KOPT-K1 (cell line): ENCODE results near the gene FRYL.

Source experiments
- H3K27ac ChIP-seq: fragments of 200-600 bp; sonication (generic); 2 replicates; pipeline ENCODE4 v1.5.1; 2016; ENCODE audit warnings: antibody characterized with exemption, mild to moderate bottlenecking, low read depth, low read length; ENCODE audit not compliant: poor library complexity, severe bottlenecking
- H3K36me3 ChIP-seq: fragments of 200-600 bp; sonication (generic); 2 replicates; pipeline ENCODE4 v1.5.1; 2017; ENCODE audit warnings: antibody characterized with exemption, mild to moderate bottlenecking, low read length, moderate library complexity; ENCODE audit not compliant: insufficient read depth
- H3K9me3 ChIP-seq: fragments of 200-600 bp; sonication (generic); 2 replicates; pipeline ENCODE4 v1.5.1; 2017; ENCODE audit warnings: antibody characterized with exemption, low read length, mild to moderate bottlenecking; ENCODE audit not compliant: insufficient read depth, poor library complexity, severe bottlenecking

Gene FRYL

GRCh38 chr4:48796191-48796926, 16.3 kb upstream of the FRYL start:
- Histone ChIP-seq H3K27ac (no peak overlapping the region), H3K36me3 (no peaks in the 10 kb centered on the region), H3K9me3 (no peaks in the 10 kb centered on the region)

GRCh38 chr4:48795108-48795507, 15.0 kb upstream of the FRYL start:
- Histone ChIP-seq H3K9me3 (no peaks in the 10 kb centered on the region), H3K36me3 (no peaks in the 10 kb centered on the region), H3K27ac (no peak overlapping the region)

GRCh38 chr4:48792348-48793006, 12.4 kb upstream of the FRYL start:
- no peaks in the 10 kb centered on the region for H3K36me3 ChIP-seq
- H3K9me3 ChIP-seq = no peaks in the 10 kb centered on the region
- H3K27ac ChIP-seq = no peak overlapping the region

- no peaks in the 10 kb centered on the region for H3K36me3 ChIP-seq
Observed at GRCh38 chr4:48791313-48791712, 11.2 kb upstream of the FRYL start.

GRCh38 chr4:48790561-48790960, 10.5 kb upstream of the FRYL start:
- no peaks in the 10 kb centered on the region for H3K36me3 ChIP-seq
- H3K27ac ChIP-seq = no peak overlapping the region
- H3K9me3 ChIP-seq = no peaks in the 10 kb centered on the region

More at GRCh38 chr4:48791313-48791712, 11.2 kb upstream of the FRYL start:
- Histone ChIP-seq H3K9me3 (no peaks in the 10 kb centered on the region), H3K27ac (no peak overlapping the region)

GRCh38 chr4:48787056-48787455, 7.0 kb upstream of the FRYL start:
- Histone ChIP-seq H3K27ac (no peak overlapping the region), H3K36me3 (no peaks in the 10 kb centered on the region), H3K9me3 (no peaks in the 10 kb centered on the region)

- no peak overlapping the region for H3K27ac ChIP-seq
- H3K36me3 ChIP-seq = no peaks in the 10 kb centered on the region
- no peaks in the 10 kb centered on the region for H3K9me3 ChIP-seq
Observed at GRCh38 chr4:48786549-48786948, 6.5 kb upstream of the FRYL start.

GRCh38 chr4:48785302-48785701, 5.2 kb upstream of the FRYL start:
- H3K36me3 ChIP-seq = no peaks in the 10 kb centered on the region
- no peaks in the 10 kb centered on the region for H3K9me3 ChIP-seq
- H3K27ac ChIP-seq = no peak overlapping the region

- Histone ChIP-seq H3K27ac (no peak overlapping the region), H3K9me3 (no peaks in the 10 kb centered on the region), H3K36me3 (no peaks in the 10 kb centered on the region)
Observed at GRCh38 chr4:48781968-48782367, 1.9 kb upstream of the FRYL start.

- H3K36me3 ChIP-seq = no peaks in the 10 kb centered on the region
- H3K9me3 ChIP-seq = no peaks in the 10 kb centered on the region
- peak overlapping the region; percentile 66 for H3K27ac ChIP-seq
Observed at GRCh38 chr4:48780865-48781214, 761 bp upstream of the FRYL start.

GRCh38 chr4:48779095-48779997, 733 bp downstream of the FRYL start:
- Histone ChIP-seq H3K27ac (peak overlapping the region; percentile 92), H3K9me3 (no peaks in the 10 kb centered on the region)

GRCh38 chr4:48778431-48779094, 1.5 kb downstream of the FRYL start:
- H3K27ac ChIP-seq = peak overlapping the region; percentile 92

More at GRCh38 chr4:48779095-48779997, 733 bp downstream of the FRYL start:
- H3K36me3 ChIP-seq = no peaks in the 10 kb centered on the region

GRCh38 chr4:48777739-48778138, 2.3 kb downstream of the FRYL start:
- Histone ChIP-seq H3K27ac (peak overlapping the region; percentile 92), H3K36me3 (peaks cover 8% of the 10 kb centered on the region; the same call in 1 of the 2 replicates), H3K9me3 (no peaks in the 10 kb centered on the region)

More at GRCh38 chr4:48778431-48779094, 1.5 kb downstream of the FRYL start:
- H3K9me3 ChIP-seq = no peaks in the 10 kb centered on the region
- H3K36me3 ChIP-seq = peaks cover 1% of the 10 kb centered on the region; the same call in 1 of the 2 replicates

- H3K36me3 ChIP-seq = peaks cover 20% of the 10 kb centered on the region; the same call in 1 of the 2 replicates
- peaks cover 8% of the 10 kb centered on the region for H3K9me3 ChIP-seq
- H3K27ac ChIP-seq = peak overlapping the region; percentile 18
Observed at GRCh38 chr4:48774760-48775710, 5.0 kb downstream of the FRYL start.
